Motor neuron (in vitro differentiated cells): Measurements from ENCODE around the gene UBE2H. TPM values are rescaled to one million over a fixed set of nuclear protein-coding genes. Genes with fewer than 3 reads are reported as not detected.
"Not testable (repeated sequence)": the region's sequence is repeated elsewhere in the genome, so short reads cannot be mapped to it uniquely, and the experiment has no call there.

Source experiments
- ATAC-seq, 8 experiments: fragments of 200-7000 bp; cut with Tn5 transposase; replicated peaks in 6 of 8; 2 replicates each; pipeline ENCODE4 v1.8.0; 2021; ENCODE audit warnings: mild to moderate bottlenecking in 8 of 8, moderate library complexity in 8 of 8
- H3K27ac ChIP-seq, 2 donors: fragments of 250-450 bp; sonication (Bioruptor Pico); 2 replicates each; pipeline ENCODE4 v1.9.0; 2021; ENCODE audit warnings: antibody characterized with exemption in 2 of 2, mild to moderate bottlenecking in 2 of 2, moderate library complexity in 1 of 2
- H3K4me1 ChIP-seq, 2 donors: fragments of 250-450 bp; sonication (Bioruptor Pico); replicated peaks in 1 of 2; 2 replicates each; pipeline ENCODE4 v1.6.1; 2021; ENCODE audit warnings: antibody characterized with exemption in 2 of 2, mild to moderate bottlenecking in 2 of 2, moderate library complexity in 1 of 2
- H3K4me3 ChIP-seq, 5 donors: fragments of 250-450 bp; sonication (Bioruptor Pico); 2 replicates each; pipeline ENCODE4 v1.9.0; 2021; ENCODE audit warnings: antibody characterized with exemption in 5 of 5, mild to moderate bottlenecking in 5 of 5, moderate library complexity in 4 of 5
- WGBS, 10 experiments: fragments of 450-650 bp; shearing (Covaris generic); methylation state at CpG; one replicate each; pipeline ENCODE4 v1.0.0; 2022; 5-methylcytosine and 5-hydroxymethylcytosine counted together
- in situ Hi-C, 9 experiments: fragments of 400-800 bp; cut with MboI; loops; one replicate each; pipeline ENCODE4 v1.15.0; 2021; ENCODE audit warnings: low sequenced_read_pairs in 9 of 9, low pct_unique_long_range_greater_than_20kb in 2 of 9; ENCODE audit not compliant: unreplicated experiment in 9 of 9
- total RNA-seq, 8 experiments: library from RNA; unstranded; fragments of 300-600 nt; gene quantifications; 2 replicates each; pipeline versions ENCODE4 v1.2.3 to v1.2.4, GENCODE V29; 2022

The UBE2H gene
- total RNA-seq, 8 experiments from 2014 or later = 29.4 to 114 (median 47.6) TPM

- WGBS, 10 experiments = 52 to 100% (median 94%) methylated on average over 1 to 5 of the region's 5 CpGs; no CpG with 5 or more reads in 3 of the 10 experiments
- Histone ChIP-seq H3K4me3 (no peak overlapping the region), H3K27ac (no peak overlapping the region), H3K4me1 (no peaks in the 10 kb centered on the region)
- in situ Hi-C loops = no loop called here
- ATAC-seq = no peak
Measured at GRCh38 chr7:129872054-129872453, 80.7 kb downstream of the UBE2H start.

DNA sequence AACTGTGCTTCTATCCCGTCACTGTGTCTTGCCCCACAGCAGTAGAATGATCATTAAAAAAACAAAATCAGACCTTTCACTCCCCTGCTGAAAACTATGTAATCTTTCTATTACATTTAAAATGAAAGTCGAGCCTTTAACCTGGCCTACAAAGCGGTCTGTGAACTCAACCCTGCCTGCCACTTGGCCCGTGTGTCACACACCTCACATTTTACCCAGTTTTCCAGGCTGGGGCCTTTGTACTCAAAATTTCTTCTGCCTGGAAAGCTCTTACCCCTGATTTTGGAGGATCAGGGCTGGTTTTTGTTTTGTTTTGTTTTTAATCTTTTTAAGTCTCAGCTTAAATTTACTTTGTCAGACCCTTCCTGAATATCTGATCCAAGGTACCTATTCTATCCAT, 82.1 kb downstream of the UBE2H start:
- no peak for ATAC-seq
- in situ Hi-C loops = no loop called here
- WGBS, 10 experiments = 80 to 100% (median 100%) methylated on average over 1 to 3 of the region's 4 CpGs; no CpG with 5 or more reads in 3 of the 10 experiments
- no peak overlapping the region for H3K27ac ChIP-seq
- H3K4me1 ChIP-seq = peaks cover 3 to 5% of the 10 kb centered on the region in 2 donors
- H3K4me3 ChIP-seq = no peak overlapping the region

DNA sequence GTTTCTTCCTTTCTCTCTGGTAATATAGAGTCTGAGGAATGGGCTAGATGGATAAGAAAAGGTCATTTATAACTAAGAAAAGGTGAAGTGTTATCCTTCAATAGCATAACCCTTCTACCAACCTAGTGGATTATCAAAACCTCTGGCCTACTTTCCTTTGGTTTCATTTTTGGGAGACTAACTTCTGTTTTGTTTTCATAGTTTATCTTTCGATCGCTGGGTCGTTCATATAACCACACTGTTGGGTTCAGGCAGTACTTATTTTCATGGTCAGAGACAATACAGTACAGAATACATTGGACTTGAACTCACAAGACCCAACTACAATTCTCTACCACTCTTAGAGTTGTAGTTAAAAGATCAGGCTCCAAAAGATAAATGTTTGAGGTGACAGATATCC, 86.5 kb downstream of the UBE2H start:
- 81 to 100% (median 100%) methylated on average over 2 to 3 of the region's 3 CpGs; no CpG with 5 or more reads in 2 of the 10 experiments for WGBS, 10 experiments
- peaks cover 10 to 15% of the 10 kb centered on the region in 2 donors for H3K4me1 ChIP-seq
- in situ Hi-C loops = no loop called here
- H3K27ac ChIP-seq = no peak overlapping the region
- H3K4me3 ChIP-seq = no peak overlapping the region
- ATAC-seq = no peak

DNA sequence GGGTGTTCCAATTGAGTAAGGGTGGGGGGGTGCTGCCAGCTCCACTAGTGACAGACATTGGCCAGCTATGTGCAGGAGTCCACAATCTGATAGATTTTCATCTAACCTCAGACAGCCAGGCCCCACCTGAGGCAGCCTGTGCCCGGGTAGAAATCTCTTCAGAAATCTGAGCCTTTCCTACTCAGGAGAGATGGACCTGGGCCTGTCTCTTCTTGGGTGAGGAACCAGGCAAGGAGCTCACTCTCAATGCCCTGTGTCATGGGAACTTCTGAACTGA, 86.9 kb downstream of the UBE2H start:
- in situ Hi-C loops = no loop called here
- 40 to 80% (median 80%) methylated on average over 1 of the region's 1 CpG; no CpG with 5 or more reads in 7 of the 10 experiments for WGBS, 10 experiments
- ATAC-seq = peak in 5 of 8 experiments; percentile 32 to 68 (median 57)
- Histone ChIP-seq H3K4me1 (peaks cover 10 to 15% of the 10 kb centered on the region in 2 donors), H3K4me3 (no peak overlapping the region), H3K27ac (peak overlapping the region in 1 of 2 donors; percentile 61)

GRCh38 chr7:129865093-129865924, 87.5 kb downstream of the UBE2H start:
- H3K27ac ChIP-seq = peak overlapping the region; percentile 61 to 65
- no peak overlapping the region for H3K4me3 ChIP-seq
- H3K4me1 ChIP-seq = peaks cover 10 to 15% of the 10 kb centered on the region in 2 donors
- in situ Hi-C loops = no loop called here
- WGBS, 10 experiments = 40 to 91% (median 71%) methylated on average over 1 to 4 of the region's 4 CpGs; no CpG with 5 or more reads in 3 of the 10 experiments
- ATAC-seq = peak in 7 of 8 experiments; percentile 33 to 84 (median 54)

DNA sequence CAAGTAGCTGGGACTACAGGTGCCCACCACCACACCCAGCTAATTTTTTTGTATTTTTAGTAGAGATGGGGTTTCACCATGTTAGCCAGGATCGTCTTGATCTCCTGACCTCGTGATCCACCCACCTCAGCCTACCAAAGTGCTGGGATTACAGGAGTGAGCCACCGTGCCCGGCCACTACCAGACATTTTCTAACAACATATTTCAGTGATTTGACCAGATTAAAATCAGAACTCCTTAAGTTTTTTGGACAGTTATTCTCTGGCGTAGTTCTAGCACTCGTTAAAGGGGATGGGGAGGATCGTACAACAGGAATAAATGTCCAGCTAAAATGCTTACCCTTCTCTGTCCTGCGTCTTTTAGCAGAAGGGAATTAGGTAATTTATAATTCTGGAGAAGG, 88.1 kb downstream of the UBE2H start:
- in situ Hi-C loops, H3K27ac ChIP-seq, H3K4me3 ChIP-seq, ATAC-seq: not testable (repeated sequence)
- 80 to 100% (median 93%) methylated on average over 1 to 8 of the region's 8 CpGs; no CpG with 5 or more reads in 1 of the 10 experiments for WGBS, 10 experiments
- H3K4me1 ChIP-seq = peaks cover 10 to 15% of the 10 kb centered on the region in 2 donors

GRCh38 chr7:129864042-129864441, 88.7 kb downstream of the UBE2H start:
- in situ Hi-C loops = no loop called here
- 25 to 94% (median 86%) methylated on average over 1 to 3 of the region's 3 CpGs; no CpG with 5 or more reads in 3 of the 10 experiments for WGBS, 10 experiments
- Histone ChIP-seq H3K4me3 (no peak overlapping the region), H3K27ac (no peak overlapping the region), H3K4me1 (peaks cover 10 to 15% of the 10 kb centered on the region in 2 donors)
- peak in 2 of 8 experiments; percentile 13 to 54 for ATAC-seq

DNA sequence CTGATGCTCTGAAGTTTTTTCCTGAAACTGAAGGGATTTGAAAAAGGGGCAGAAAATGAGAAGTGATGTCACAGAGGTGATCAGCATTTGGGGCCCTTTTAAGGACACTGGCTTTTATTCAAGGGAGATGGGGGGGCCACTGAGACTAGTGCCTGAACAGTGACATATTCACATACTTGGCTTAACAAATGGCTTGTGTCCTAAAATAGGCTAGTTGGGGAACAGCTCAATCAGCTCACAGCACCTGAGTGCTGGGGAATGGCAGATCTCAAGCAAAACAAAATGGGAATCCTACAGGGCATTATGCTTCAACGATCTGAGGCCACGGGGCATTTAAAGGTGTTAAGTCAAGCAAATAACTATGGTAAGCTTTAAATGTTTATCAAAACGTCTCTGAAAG, 90.1 kb downstream of the UBE2H start:
- no peak overlapping the region for H3K27ac ChIP-seq
- 51 to 100% (median 66%) methylated on average over 1 to 3 of the region's 3 CpGs; no CpG with 5 or more reads in 5 of the 10 experiments for WGBS, 10 experiments
- ATAC-seq = peak in 1 of 8 experiments; percentile 43

GRCh38 chr7:129860784-129861183, 92.0 kb downstream of the UBE2H start:
- H3K27ac ChIP-seq, in situ Hi-C loops, ATAC-seq, H3K4me3 ChIP-seq: not testable (repeated sequence)
- WGBS, 10 experiments = 87 to 100% (median 98%) methylated on average over 1 to 5 of the region's 6 CpGs; no CpG with 5 or more reads in 1 of the 10 experiments
- peaks cover 8 to 10% of the 10 kb centered on the region in 2 donors for H3K4me1 ChIP-seq

More for the DNA sequence above, 90.1 kb downstream of the UBE2H start:
- H3K4me1 ChIP-seq = peaks cover 10 to 15% of the 10 kb centered on the region in 2 donors
- in situ Hi-C loops = no loop called here
- H3K4me3 ChIP-seq = no peak overlapping the region

DNA sequence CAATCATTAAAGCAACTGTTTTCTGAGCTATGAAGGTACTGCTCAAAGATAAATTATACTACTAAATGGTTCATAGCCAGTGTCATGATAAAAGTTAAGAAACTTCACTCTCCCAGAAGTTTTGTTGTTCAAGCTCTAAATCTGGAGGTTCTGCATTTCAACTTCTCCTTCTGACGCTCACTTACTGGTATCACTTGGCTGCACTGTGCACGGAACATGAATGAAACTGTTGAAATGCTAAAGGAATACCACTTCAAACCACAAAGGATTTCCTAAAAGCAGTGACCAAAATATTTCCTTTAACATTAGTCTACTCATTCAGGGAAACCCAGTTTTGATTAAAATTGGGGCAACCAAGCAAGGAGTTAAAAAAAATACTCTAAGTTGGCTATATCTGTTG, 93.6 kb downstream of the UBE2H start:
- ATAC-seq = no peak
- in situ Hi-C loops = no loop called here
- 40 to 100% (median 95%) methylated on average over 1 to 2 of the region's 2 CpGs; no CpG with 5 or more reads in 2 of the 10 experiments for WGBS, 10 experiments
- Histone ChIP-seq H3K4me3 (no peak overlapping the region), H3K4me1 (no peaks in the 10 kb centered on the region), H3K27ac (no peak overlapping the region)

DNA sequence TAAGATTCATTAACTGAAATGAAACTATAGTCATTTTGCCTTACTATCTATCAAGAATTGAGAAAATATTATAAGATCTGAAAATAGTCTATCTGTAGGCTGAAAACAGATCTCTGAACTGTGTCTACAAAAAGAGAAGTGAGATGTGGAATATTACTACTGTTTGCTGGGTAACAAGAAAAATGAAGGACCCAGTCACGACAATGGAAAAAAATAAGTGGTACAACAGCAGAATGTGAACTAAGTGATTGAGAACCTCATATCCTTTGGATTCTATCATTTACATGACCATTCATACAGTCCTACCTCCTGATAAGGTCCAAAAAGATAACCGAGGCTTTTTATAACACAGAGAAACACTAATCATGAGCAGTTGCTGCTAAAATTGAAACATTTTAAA, 94.3 kb downstream of the UBE2H start:
- no peak for ATAC-seq
- Histone ChIP-seq H3K4me1 (no peaks in the 10 kb centered on the region), H3K4me3 (no peak overlapping the region), H3K27ac (no peak overlapping the region)
- WGBS, 10 experiments = 0 to 100% (median 88%) methylated on average over 1 to 2 of the region's 2 CpGs
- in situ Hi-C loops = no loop called here

GRCh38 chr7:129857313-129857712, 95.4 kb downstream of the UBE2H start:
- no peak for ATAC-seq
- in situ Hi-C loops = no loop called here
- no peak overlapping the region for H3K4me3 ChIP-seq
- H3K4me1 ChIP-seq = no peaks in the 10 kb centered on the region
- H3K27ac ChIP-seq = no peak overlapping the region
- 17 to 100% (median 80%) methylated on average over 1 of the region's 1 CpG; no CpG with 5 or more reads in 5 of the 10 experiments for WGBS, 10 experiments

- 89 to 100% (median 100%) methylated on average over 1 to 5 of the region's 5 CpGs; no CpG with 5 or more reads in 2 of the 10 experiments for WGBS, 10 experiments
- Histone ChIP-seq H3K4me1 (no peaks in the 10 kb centered on the region), H3K4me3 (no peak overlapping the region), H3K27ac (no peak overlapping the region)
- in situ Hi-C loops = no loop called here
- ATAC-seq = no peak
Measured at GRCh38 chr7:129855935-129856717, 96.6 kb downstream of the UBE2H start.
